ENCODE data around the gene PSMD10. TPM values are rescaled to one million over a fixed set of nuclear protein-coding genes. Genes with fewer than 3 reads are reported as not detected.

PSMD10 gene
- polyA plus RNA-seq, 1 donor from 2014 or later, result 50.8 TPM

DNA sequence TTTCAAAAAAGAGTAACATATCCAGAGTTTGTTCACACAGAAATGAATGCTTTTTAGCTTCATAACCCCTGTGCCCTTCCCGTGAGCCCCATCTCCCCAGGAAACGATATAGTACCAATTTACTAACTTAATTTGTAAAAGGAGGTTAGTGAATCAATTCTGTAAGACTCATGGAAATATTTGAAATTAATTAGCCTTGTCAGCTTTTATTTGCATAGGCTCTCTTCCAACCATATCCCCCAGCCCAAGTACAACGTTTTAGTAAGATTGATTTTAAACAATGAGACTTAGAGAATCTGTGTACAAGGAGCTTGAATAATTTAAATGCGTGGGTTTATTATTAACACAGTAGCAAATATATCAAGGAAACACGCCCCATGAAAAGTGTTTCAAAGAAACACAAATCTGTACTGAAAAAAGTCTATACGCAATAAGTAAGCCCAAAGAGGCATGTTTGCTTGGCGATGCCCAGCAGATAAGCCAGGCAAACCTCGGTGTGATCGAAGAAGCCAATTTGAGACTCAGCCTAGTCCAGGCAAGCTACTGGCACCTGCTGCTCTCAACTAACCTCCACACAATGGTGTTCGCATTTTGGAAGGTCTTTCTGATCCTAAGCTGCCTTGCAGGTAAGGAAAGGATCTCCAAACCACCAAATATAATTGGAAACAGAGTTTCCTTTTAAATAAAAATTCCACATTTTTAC is 46.6 kb downstream of the PSMD10 start, which contains the start of gene VSIG1:
TSS of gene VSIG1 (plus strand) at position 512 of the 703 bp plus-strand sequence. CDS start at position 578, 66 bp downstream.
- H3K27ac Mint-ChIP-seq, result no peak within 1 kb of the TSS
- no peaks in the 10 kb centered on the region for H3K4me1 Mint-ChIP-seq
- H3K9me3 Mint-ChIP-seq, result no peaks in the 10 kb centered on the region
- no peak within 1 kb of the TSS for H3K4me3 Mint-ChIP-seq
- H3K36me3 Mint-ChIP-seq, result no peaks in the 10 kb centered on the region
- no peaks in the 10 kb centered on the region for H3K27me3 Mint-ChIP-seq

- Mint-ChIP-seq H3K4me1 (peaks cover 0 to 5% (median 0%) of the 10 kb centered on the region in 3 donors), H3K9me3 (no peaks in the 10 kb centered on the region), H3K27me3 (peaks cover 9% of the 10 kb centered on the region), H3K4me3 (no peak overlapping the region), H3K27ac (no peak overlapping the region), H3K36me3 (peaks cover 4% of the 10 kb centered on the region)
These were observed 54.9 kb downstream of the PSMD10 start for GRCh38 chrX:108036298-108036973.

DNA sequence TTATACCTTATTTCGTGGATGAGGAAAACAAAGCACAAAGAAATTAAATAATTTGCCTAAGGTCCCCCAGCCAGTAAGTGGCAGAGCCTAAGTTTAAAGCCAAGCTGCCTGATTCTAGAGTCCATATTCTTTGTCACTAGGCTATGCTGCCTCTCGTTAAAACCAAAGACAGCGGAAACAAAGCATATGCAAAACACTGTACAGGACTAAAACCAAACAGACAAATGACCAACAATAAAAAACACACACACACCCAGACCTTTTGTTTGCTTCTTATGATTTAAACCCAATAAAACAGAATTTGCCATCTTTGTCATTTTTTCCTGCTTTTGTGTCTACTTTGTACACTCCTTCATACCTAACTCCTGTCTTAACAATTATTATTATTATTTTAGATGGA is 56.6 kb downstream of the PSMD10 start:
- Mint-ChIP-seq H3K4me3 (no peak overlapping the region), H3K27ac (no peak overlapping the region), H3K4me1 (peaks cover 0 to 9% (median 9%) of the 10 kb centered on the region in 3 donors)

More for the DNA sequence above, 56.6 kb downstream of the PSMD10 start:
- Mint-ChIP-seq H3K9me3 (no peaks in the 10 kb centered on the region), H3K36me3 (peaks cover 4% of the 10 kb centered on the region), H3K27me3 (peaks cover 9% of the 10 kb centered on the region)

Other genes starting within 250 kb of the PSMD10 start
- gene TEX13B, start 109.2 kb downstream of the PSMD10 start, polyA plus RNA-seq, result not detected
- 7.7 TPM for gene VSIG1, start 46.5 kb downstream of the PSMD10 start, polyA plus RNA-seq
- 25.1 TPM for gene ATG4A, start 236 bp upstream of the PSMD10 start, polyA plus RNA-seq